CD14-positive monocyte (primary cell): ENCODE measurements around the gene ZNF592. TPM values are rescaled to one million over a fixed set of nuclear protein-coding genes. Genes with fewer than 3 reads are reported as not detected.

Experiments
- DNase-seq, 3 donors: peaks; one replicate each; pipeline ENCODE4 v3.0.0-alpha.2; 2011 to 2022
- H2AFZ ChIP-seq: 2 replicates; pipeline ENCODE4 v1.6.0; 2012; ENCODE audit warnings: mild to moderate bottlenecking, low read depth, low read length, inconsistent platforms; ENCODE audit not compliant: insufficient read depth, poor library complexity, severe bottlenecking
- H3K27ac ChIP-seq, 2 donors: 1 replicate in 1 of 2; 2 replicates in 1 of 2; pipeline ENCODE4 v1.5.1; 2012 to 2013; ENCODE audit warnings: low read length in 2 of 2, control low read depth in 1 of 2, inconsistent platforms in 1 of 2, low read depth in 1 of 2, mild to moderate bottlenecking in 1 of 2
- H3K27me3 ChIP-seq, 2 donors: one replicate each; pipeline versions ENCODE4 v1.6.0 to v1.6.1; 2011 to 2013; ENCODE audit warnings: low read length in 2 of 2; ENCODE audit not compliant: control insufficient read depth in 2 of 2, insufficient read depth in 2 of 2
- H3K36me3 ChIP-seq, 2 donors: replicated peaks in 1 of 2; 1 replicate in 1 of 2; 2 replicates in 1 of 2; pipeline versions ENCODE4 v1.5.1 to v1.6.1; 2012 to 2013; ENCODE audit warnings: low read length in 2 of 2, control low read depth in 1 of 2, inconsistent platforms in 1 of 2, mild to moderate bottlenecking in 1 of 2; ENCODE audit not compliant: insufficient read depth in 2 of 2, control insufficient read depth in 1 of 2
- H3K4me1 ChIP-seq, 2 donors: 1 replicate in 1 of 2; 2 replicates in 1 of 2; pipeline versions ENCODE4 v1.5.1 to v1.6.1; 2012 to 2013; ENCODE audit warnings: low read length in 2 of 2, control low read depth in 1 of 2, inconsistent platforms in 1 of 2, mild to moderate bottlenecking in 1 of 2, moderate library complexity in 1 of 2; ENCODE audit not compliant: insufficient read depth in 2 of 2, control insufficient read depth in 1 of 2
- H3K4me2 ChIP-seq: replicated peaks from 2 replicates; pipeline ENCODE3; 2012; ENCODE audit warnings: low read length, moderate library complexity, mild to moderate bottlenecking; ENCODE audit not compliant: poor library complexity, severe bottlenecking; ENCODE audit errors: extremely low read depth
- H3K4me3 ChIP-seq, 3 experiments: fragments of 200-600 bp in 1 of 3; sonication (generic) in 1 of 3; replicated peaks in 1 of 3; 1 replicate in 2 of 3; 2 replicates in 1 of 3; pipeline ENCODE4 v1.5.1; 2011 to 2013; ENCODE audit warnings: low read length in 3 of 3, mild to moderate bottlenecking in 3 of 3, control low read depth in 2 of 3, low read depth in 2 of 3, inconsistent platforms in 1 of 3, moderate library complexity in 1 of 3
- H3K79me2 ChIP-seq: 2 replicates; pipeline ENCODE4 v1.6.0; 2012; ENCODE audit warnings: mild to moderate bottlenecking, control low read depth, inconsistent platforms, low read length, moderate library complexity; ENCODE audit not compliant: insufficient read depth
- H3K9ac ChIP-seq: 2 replicates; pipeline ENCODE4 v1.6.0; 2017; ENCODE audit warnings: low read length, mild to moderate bottlenecking; ENCODE audit not compliant: insufficient read depth, poor library complexity, severe bottlenecking
- H3K9me3 ChIP-seq, 2 donors: replicated peaks in 1 of 2; 1 replicate in 1 of 2; 2 replicates in 1 of 2; pipeline versions ENCODE4 v1.5.1 to v1.6.1; 2012 to 2013; ENCODE audit warnings: low read length in 2 of 2, control low read depth in 1 of 2; ENCODE audit not compliant: control insufficient read depth in 1 of 2, insufficient read depth in 1 of 2
- H4K20me1 ChIP-seq: 2 replicates; pipeline ENCODE4 v1.6.0; 2012; ENCODE audit warnings: mild to moderate bottlenecking, low read length, control low read depth, moderate library complexity; ENCODE audit not compliant: insufficient read depth
- H3K27ac Mint-ChIP-seq, 7 donors: one replicate each; pipeline ENCODE4 v1.8.0; 2020; ENCODE audit warnings: mild to moderate bottlenecking in 7 of 7, mixed read lengths in 7 of 7, moderate library complexity in 6 of 7, inconsistent platforms in 2 of 7
- H3K27me3 Mint-ChIP-seq, 3 donors: one replicate each; pipeline ENCODE4 v1.8.0; 2021 to 2022; ENCODE audit warnings: low read depth in 3 of 3, mild to moderate bottlenecking in 3 of 3, mixed read lengths in 3 of 3, moderate library complexity in 3 of 3, inconsistent platforms in 1 of 3
- H3K36me3 Mint-ChIP-seq, 2 donors: one replicate each; pipeline ENCODE4 v1.8.0; 2020; ENCODE audit warnings: mixed read lengths in 2 of 2, inconsistent platforms in 1 of 2, mild to moderate bottlenecking in 1 of 2
- H3K4me1 Mint-ChIP-seq: one replicate; pipeline ENCODE4 v1.8.0; 2020; ENCODE audit warnings: mild to moderate bottlenecking, mixed read lengths
- H3K4me3 Mint-ChIP-seq, 2 donors: one replicate each; pipeline ENCODE4 v1.8.0; 2020; ENCODE audit warnings: mild to moderate bottlenecking in 2 of 2, mixed read lengths in 2 of 2, moderate library complexity in 1 of 2
- H3K9me3 Mint-ChIP-seq, 7 donors: one replicate each; pipeline ENCODE4 v1.8.0; 2020 to 2022; ENCODE audit warnings: mixed read lengths in 7 of 7, mild to moderate bottlenecking in 6 of 7, moderate library complexity in 6 of 7, inconsistent platforms in 2 of 7
- CTCF ChIP-seq: fragments of 200-600 bp; IDR thresholded peaks from one replicate; pipeline ENCODE4 v1.8.0; 2022; ENCODE audit warnings: antibody characterized with exemption, mild to moderate bottlenecking
- WGBS: methylation state at CpG from one replicate; pipeline ENCODE4 v1.1.5; 2013; ENCODE audit warnings: missing lambda C conversion rate; ENCODE audit not compliant: insufficient coverage; 5-methylcytosine and 5-hydroxymethylcytosine counted together
- intact Hi-C, 2 donors: fragments of 100-400 bp; cut with micrococcal nuclease; formaldehyde crosslinking; loops; one replicate each; pipeline versions ENCODE4 v1.15.0 to v1.15.1; 2023
- polyA plus RNA-seq, 3 donors: library from polyadenylated mRNA; depleted of rRNA in 1 of 3; unstranded in 2 of 3; stranded (reverse) in 1 of 3; fragments of 300-500 nt in 2 of 3; fragments of >200 nt in 1 of 3; fragmentation: Illumina TruSeq in 2 of 3; gene quantifications; 1 replicate in 2 of 3; 2 replicates in 1 of 3; pipeline ENCODE4 v1.2.3, GENCODE V29; 2012 to 2021

The ZNF592 gene
- polyA plus RNA-seq, 3 donors: 2.8 to 43.6 (median 5.0) TPM

GRCh38 chr15:84790676-84791075, 42.3 kb downstream of the ZNF592 start:
- H3K9me3 Mint-ChIP-seq: peaks cover 0 to 1% (median 0%) of the 10 kb centered on the region in 7 donors
- peak overlapping the region in 2 of 7 donors; percentile 26 to 52 for H3K27ac Mint-ChIP-seq
- TF ChIP-seq CTCF: no peak
- Histone ChIP-seq H3K27ac (no peak overlapping the region), H3K79me2 (peaks cover 94% of the 10 kb centered on the region), H3K36me3 (peaks cover 66 to 91% of the 10 kb centered on the region in 2 donors), H3K4me2 (no peak overlapping the region), H3K9ac (no peak overlapping the region), H3K4me1 (peaks cover 9 to 15% of the 10 kb centered on the region in 2 donors), H2AFZ (no peak overlapping the region), H4K20me1 (peaks cover 98% of the 10 kb centered on the region), H3K27me3 (no peaks in the 10 kb centered on the region), H3K9me3 (no peaks in the 10 kb centered on the region), H3K4me3 (no peak overlapping the region)
- H3K36me3 Mint-ChIP-seq: peaks cover 58 to 78% of the 10 kb centered on the region in 2 donors
- intact Hi-C loops: no loop called here
- H3K4me1 Mint-ChIP-seq: peaks cover 23% of the 10 kb centered on the region
- no peak overlapping the region for H3K4me3 Mint-ChIP-seq
- WGBS: 100% methylated on average over 2 of the region's 4 CpGs
- H3K27me3 Mint-ChIP-seq: peaks cover 0 to 2% (median 0%) of the 10 kb centered on the region in 3 donors
- no peak for DNase-seq

- H4K20me1 ChIP-seq: peaks cover 96% of the 10 kb centered on the region
- H3K4me1 Mint-ChIP-seq: peaks cover 17% of the 10 kb centered on the region
- peaks cover 0 to 2% (median 0%) of the 10 kb centered on the region in 3 donors for H3K27me3 Mint-ChIP-seq
- peak overlapping the region in 3 of 7 donors; percentile 8 to 32 (median 21) for H3K27ac Mint-ChIP-seq
- no peaks in the 10 kb centered on the region for H3K27me3 ChIP-seq
- H3K9me3 Mint-ChIP-seq: no peaks in the 10 kb centered on the region
- 100% methylated on average over 2 of the region's 2 CpGs for WGBS
- H3K9ac ChIP-seq: no peak overlapping the region
- H3K36me3 Mint-ChIP-seq: peaks cover 60 to 77% of the 10 kb centered on the region in 2 donors
- no peak overlapping the region for H3K4me2 ChIP-seq
- peaks cover 9% of the 10 kb centered on the region in 2 donors for H3K4me1 ChIP-seq
- H3K79me2 ChIP-seq: peaks cover 91% of the 10 kb centered on the region
- no peak overlapping the region for H3K27ac ChIP-seq
- no peak overlapping the region for H2AFZ ChIP-seq
- intact Hi-C loops: no loop called here
- no peak overlapping the region for H3K4me3 ChIP-seq
- DNase-seq: no peak
- no peak overlapping the region for H3K4me3 Mint-ChIP-seq
- no peaks in the 10 kb centered on the region for H3K9me3 ChIP-seq
- no peak for TF ChIP-seq CTCF
- peaks cover 61 to 89% of the 10 kb centered on the region in 2 donors for H3K36me3 ChIP-seq
Measured at GRCh38 chr15:84791763-84792162, 43.4 kb downstream of the ZNF592 start.
